AG08396 (cell line): ENCODE measurements around the gene ATP6V0A1.

Experiments
- DNase-seq: peaks from one replicate; pipeline ENCODE4 v3.0.0; 2012; ENCODE audit warnings: low spot score, mixed read lengths

The ATP6V0A1 gene

GRCh38 chr17:42562388-42563142 lies 103.9 kb downstream of the ATP6V0A1 start:
- peak; percentile 46 for DNase-seq

- DNase-seq = no peak
These were observed 104.4 kb downstream of the ATP6V0A1 start for GRCh38 chr17:42563143-42563509.

GRCh38 chr17:42563543-42563942 lies 104.9 kb downstream of the ATP6V0A1 start:
- no peak for DNase-seq

- DNase-seq = no peak
These were observed 105.3 kb downstream of the ATP6V0A1 start for GRCh38 chr17:42563950-42564349.

- DNase-seq = no peak
These were observed 106.3 kb downstream of the ATP6V0A1 start for GRCh38 chr17:42564815-42565522.

- no peak for DNase-seq
These were observed 107.0 kb downstream of the ATP6V0A1 start for GRCh38 chr17:42565523-42566214.

GRCh38 chr17:42566215-42566882 lies 107.7 kb downstream of the ATP6V0A1 start:
- DNase-seq = no peak

- DNase-seq = peak; percentile 100
These were observed 108.3 kb downstream of the ATP6V0A1 start, which contains the start of gene MLX for GRCh38 chr17:42566883-42567573. Gene MLX (plus strand): TSS chr17:42567100. CDS start chr17:42567125, 25 bp downstream.

- DNase-seq = no peak
These were observed 109.8 kb downstream of the ATP6V0A1 start for GRCh38 chr17:42568341-42569111.

- no peak for DNase-seq
These were observed 113.0 kb downstream of the ATP6V0A1 start for GRCh38 chr17:42571435-42572225.
